ENCODE measurements around the gene PRKACB. TPM values are rescaled to one million over a fixed set of nuclear protein-coding genes. Genes with fewer than 3 reads are reported as not detected.

Gene PRKACB
- total and polyA plus RNA-seq, 10 of the 15 experiments (the other 5 are each of a cell fraction or from before 2014, with no cell fraction given): 3.1 to 9.0 (median 7.1) TPM; not detected in 1

DNA sequence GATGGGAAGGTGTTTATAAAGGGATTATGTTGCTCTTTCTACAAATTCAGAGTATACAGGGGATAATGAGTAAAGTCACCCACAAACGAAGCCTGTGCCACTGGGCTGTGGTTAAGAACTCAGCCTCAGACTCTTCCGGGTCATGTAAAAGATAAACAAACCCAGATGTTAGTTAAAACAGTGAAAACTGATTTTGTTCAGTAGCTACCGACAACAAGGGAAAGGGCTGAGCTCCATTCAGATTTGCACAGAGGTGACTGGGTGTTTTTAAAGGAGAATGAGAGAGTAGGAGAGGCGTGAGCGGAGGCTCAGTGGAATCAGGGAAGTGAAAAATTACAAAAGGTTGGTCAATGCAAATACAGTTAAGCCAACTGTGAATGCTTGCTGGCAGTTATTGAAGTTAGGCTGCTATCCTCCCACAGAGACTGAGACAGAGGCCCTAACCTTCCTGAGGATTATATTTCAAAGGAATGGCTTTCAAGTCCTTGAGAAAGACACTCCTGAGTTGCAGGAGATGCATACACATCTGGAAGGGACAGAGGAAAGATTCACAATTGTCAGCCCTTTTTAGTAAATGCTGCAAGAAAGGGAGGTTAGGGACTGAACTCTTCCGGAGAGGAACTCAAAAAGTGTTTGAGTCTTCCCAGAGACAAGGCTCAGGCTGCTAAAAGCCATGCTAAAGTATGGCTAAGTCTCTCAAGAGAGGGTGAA is 127.5 kb downstream of the PRKACB start (continued):
- TF ChIP-seq ZBTB33 (IDR thresholded peaks at IDR 0.05): no peak
- TF ChIP-seq, protein P1, sequence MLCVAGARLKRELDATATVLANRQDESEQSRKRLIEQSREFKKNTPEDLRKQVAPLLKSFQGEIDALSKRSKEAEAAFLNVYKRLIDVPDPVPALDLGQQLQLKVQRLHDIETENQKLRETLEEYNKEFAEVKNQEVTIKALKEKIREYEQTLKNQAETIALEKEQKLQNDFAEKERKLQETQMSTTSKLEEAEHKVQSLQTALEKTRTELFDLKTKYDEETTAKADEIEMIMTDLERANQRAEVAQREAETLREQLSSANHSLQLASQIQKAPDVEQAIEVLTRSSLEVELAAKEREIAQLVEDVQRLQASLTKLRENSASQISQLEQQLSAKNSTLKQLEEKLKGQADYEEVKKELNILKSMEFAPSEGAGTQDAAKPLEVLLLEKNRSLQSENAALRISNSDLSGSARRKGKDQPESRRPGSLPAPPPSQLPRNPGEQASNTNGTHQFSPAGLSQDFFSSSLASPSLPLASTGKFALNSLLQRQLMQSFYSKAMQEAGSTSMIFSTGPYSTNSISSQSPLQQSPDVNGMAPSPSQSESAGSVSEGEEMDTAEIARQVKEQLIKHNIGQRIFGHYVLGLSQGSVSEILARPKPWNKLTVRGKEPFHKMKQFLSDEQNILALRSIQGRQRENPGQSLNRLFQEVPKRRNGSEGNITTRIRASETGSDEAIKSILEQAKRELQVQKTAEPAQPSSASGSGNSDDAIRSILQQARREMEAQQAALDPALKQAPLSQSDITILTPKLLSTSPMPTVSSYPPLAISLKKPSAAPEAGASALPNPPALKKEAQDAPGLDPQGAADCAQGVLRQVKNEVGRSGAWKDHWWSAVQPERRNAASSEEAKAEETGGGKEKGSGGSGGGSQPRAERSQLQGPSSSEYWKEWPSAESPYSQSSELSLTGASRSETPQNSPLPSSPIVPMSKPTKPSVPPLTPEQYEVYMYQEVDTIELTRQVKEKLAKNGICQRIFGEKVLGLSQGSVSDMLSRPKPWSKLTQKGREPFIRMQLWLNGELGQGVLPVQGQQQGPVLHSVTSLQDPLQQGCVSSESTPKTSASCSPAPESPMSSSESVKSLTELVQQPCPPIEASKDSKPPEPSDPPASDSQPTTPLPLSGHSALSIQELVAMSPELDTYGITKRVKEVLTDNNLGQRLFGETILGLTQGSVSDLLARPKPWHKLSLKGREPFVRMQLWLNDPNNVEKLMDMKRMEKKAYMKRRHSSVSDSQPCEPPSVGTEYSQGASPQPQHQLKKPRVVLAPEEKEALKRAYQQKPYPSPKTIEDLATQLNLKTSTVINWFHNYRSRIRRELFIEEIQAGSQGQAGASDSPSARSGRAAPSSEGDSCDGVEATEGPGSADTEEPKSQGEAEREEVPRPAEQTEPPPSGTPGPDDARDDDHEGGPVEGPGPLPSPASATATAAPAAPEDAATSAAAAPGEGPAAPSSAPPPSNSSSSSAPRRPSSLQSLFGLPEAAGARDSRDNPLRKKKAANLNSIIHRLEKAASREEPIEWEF (IDR thresholded peaks at IDR 0.05; ENCODE audit: insufficient replicate concordance, low read depth, low read length): no peak
- no peak for TF ChIP-seq SP1 (IDR thresholded peaks at IDR 0.05; ENCODE audit: low read depth, low read length)
- peak; percentile 61 for TF ChIP-seq EED (IDR thresholded peaks at IDR 0.05; ENCODE audit: low read depth)
- TF ChIP-seq NR2F1 (conservative IDR thresholded peaks at IDR 0.05): no peak
- no peak for TF ChIP-seq FOXK2 (IDR thresholded peaks at IDR 0.05)
- TF ChIP-seq PRDM15 (CRISPR knock-in tag; IDR thresholded peaks at IDR 0.05): no peak
- no peak for TF ChIP-seq EGR1 (IDR thresholded peaks at IDR 0.05; ENCODE audit: borderline replicate concordance in 1 of 2, low read depth in 2 of 2, low read length in 2 of 2)
- TF ChIP-seq, protein P2, sequence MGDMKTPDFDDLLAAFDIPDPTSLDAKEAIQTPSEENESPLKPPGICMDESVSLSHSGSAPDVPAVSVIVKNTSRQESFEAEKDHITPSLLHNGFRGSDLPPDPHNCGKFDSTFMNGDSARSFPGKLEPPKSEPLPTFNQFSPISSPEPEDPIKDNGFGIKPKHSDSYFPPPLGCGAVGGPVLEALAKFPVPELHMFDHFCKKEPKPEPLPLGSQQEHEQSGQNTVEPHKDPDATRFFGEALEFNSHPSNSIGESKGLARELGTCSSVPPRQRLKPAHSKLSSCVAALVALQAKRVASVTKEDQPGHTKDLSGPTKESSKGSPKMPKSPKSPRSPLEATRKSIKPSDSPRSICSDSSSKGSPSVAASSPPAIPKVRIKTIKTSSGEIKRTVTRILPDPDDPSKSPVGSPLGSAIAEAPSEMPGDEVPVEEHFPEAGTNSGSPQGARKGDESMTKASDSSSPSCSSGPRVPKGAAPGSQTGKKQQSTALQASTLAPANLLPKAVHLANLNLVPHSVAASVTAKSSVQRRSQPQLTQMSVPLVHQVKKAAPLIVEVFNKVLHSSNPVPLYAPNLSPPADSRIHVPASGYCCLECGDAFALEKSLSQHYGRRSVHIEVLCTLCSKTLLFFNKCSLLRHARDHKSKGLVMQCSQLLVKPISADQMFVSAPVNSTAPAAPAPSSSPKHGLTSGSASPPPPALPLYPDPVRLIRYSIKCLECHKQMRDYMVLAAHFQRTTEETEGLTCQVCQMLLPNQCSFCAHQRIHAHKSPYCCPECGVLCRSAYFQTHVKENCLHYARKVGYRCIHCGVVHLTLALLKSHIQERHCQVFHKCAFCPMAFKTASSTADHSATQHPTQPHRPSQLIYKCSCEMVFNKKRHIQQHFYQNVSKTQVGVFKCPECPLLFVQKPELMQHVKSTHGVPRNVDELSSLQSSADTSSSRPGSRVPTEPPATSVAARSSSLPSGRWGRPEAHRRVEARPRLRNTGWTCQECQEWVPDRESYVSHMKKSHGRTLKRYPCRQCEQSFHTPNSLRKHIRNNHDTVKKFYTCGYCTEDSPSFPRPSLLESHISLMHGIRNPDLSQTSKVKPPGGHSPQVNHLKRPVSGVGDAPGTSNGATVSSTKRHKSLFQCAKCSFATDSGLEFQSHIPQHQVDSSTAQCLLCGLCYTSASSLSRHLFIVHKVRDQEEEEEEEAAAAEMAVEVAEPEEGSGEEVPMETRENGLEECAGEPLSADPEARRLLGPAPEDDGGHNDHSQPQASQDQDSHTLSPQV (IDR thresholded peaks at IDR 0.05): no peak
- no peak for TF ChIP-seq RFX5 (IDR thresholded peaks at IDR 0.05; ENCODE audit: low read depth, low read length)
- TF ChIP-seq JUNB (IDR thresholded peaks at IDR 0.05): no peak
- no peak for TF ChIP-seq YBX1 (IDR thresholded peaks at IDR 0.05)
